Measurements from ENCODE around the gene LIX1L.
A peak's percentile ranks its signal among the peaks of the same experiment; 100 is the strongest.
"Not testable (repeated sequence)": the region's sequence is repeated elsewhere in the genome, so short reads cannot be mapped to it uniquely, and the experiment has no call there.

The LIX1L gene

DNA sequence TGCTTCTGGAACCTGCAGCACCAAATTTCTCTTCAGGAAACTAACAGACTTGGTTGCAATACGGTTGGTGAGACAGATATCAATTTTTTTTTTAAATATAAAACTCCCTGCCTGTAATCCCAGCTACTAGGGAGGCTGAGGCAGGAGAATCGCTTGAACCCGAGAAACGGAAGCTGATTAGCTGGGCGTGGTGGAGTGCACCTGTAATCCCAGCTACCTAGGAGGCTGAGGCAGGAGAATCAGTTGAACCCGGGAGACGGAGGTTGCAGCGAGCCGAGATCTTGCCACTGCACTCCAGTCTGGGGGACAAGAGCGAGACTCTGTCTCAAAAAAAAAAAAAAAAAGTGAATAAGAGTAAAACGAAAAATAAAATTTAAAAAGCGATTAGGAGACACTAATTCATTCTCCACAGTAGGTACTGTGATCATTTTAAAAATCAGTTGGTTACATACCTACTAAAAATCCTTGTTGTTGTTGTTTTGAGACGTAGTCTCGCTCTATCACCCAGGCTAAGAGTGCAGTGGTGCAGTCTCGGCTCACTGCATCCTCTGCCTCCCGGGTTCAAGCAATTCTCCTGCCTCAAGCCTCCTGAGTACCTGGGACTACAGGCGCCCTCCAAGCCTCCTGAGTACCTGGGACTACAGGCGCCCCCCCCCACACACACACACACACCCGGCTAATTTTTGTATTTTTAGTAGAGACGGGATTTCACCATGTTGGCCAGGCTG lies 29.7 kb downstream of the LIX1L start:
- peak; percentile 14 for DNase-seq

- DNase-seq, result peak; percentile 95
Measured at GRCh38 chr1:145927063-145927886, 30.5 kb downstream of the LIX1L start, which contains the start of gene RBM8A. RBM8A (minus strand) TSS chr1:145927484; CDS start chr1:145927426, 58 bp downstream.

DNA sequence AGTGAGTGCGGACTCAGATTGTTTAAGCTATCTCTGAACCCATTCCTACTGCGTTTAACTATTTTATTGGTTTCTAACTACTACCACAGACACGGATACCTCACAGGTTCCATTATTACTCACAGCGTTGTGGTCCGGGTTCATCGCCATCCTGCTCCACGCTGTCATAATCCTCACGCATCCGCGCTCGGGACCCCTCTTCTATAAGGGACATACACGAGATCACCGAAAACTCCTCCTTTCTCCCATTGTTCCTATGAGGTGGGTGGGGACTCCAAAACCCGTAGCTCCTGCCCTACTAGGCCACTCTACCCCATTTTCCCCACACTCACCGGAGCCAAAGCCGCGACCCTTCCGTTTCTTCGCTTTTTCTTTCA lies 31.1 kb downstream of the LIX1L start:
- peak; percentile 8 for DNase-seq

DNA sequence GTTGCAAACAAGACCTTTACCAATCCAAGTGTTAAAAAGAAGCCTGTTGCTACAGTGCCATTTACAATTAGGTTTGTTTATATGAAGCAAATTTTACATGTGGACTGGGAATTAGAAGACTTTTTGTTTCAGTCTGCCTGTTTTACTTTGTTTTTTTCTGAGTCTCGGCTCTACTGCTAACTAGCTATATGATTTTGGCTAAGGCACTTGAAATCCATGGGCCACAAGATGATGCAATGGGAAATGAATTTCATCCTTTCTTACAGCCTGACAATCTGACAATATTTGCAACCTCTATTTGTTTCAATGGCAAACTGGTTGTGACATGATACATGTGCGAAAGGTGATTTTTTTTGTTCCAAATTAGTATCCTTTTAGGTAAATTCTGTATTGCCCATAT lies 35.6 kb downstream of the LIX1L start:
- DNase-seq, result no peak

GRCh38 chr1:145920297-145920696 lies 37.5 kb downstream of the LIX1L start:
- not testable (repeated sequence) for DNase-seq

- DNase-seq, result peak; percentile 10
Measured at GRCh38 chr1:145918992-145919939, 38.6 kb downstream of the LIX1L start.

- DNase-seq, result peak; percentile 95
Measured at GRCh38 chr1:145918144-145918991, 39.4 kb downstream of the LIX1L start, which contains the start of gene PEX11B. PEX11B (minus strand) TSS chr1:145918717; CDS start chr1:145918688, 29 bp downstream.

DNA sequence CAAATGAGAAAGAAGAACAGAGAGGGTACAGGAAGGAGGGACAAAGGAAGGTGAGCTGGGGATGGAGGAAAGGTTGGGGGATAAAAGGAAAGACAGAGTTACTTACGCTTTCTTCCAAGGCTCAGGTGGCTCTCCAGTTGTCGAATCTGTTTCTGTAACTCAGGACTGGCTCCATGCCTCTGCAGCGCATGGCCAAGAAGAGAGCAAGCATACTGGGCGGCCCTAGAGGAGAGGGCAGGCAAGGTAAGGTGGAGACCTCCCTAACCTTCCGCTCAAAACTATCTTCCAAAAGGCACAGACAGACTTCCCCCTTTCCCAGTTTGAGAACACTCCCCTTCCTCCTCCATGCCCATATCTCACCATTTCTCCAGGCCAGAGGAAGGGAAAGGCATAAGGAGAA lies 40.2 kb downstream of the LIX1L start:
- no peak for DNase-seq

DNA sequence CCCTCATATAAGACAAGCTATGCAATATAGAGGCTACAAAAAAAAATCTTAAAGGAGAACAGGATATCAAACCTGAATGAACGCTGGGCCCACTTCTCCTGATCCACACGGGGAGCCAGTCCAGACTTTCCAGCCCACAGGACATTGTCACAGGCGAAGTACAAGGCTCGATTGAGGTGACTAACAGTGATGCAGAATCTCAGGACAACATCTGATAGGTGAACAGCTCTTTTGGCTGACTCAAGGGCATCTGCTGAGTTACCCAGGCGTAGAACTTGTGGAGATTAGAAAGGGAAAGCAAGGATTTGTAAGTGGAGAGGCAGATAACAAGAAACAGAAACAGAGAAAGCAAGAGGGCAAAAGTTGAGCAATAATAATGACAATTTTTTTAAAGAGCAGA lies 41.1 kb downstream of the LIX1L start:
- DNase-seq, result no peak

DNA sequence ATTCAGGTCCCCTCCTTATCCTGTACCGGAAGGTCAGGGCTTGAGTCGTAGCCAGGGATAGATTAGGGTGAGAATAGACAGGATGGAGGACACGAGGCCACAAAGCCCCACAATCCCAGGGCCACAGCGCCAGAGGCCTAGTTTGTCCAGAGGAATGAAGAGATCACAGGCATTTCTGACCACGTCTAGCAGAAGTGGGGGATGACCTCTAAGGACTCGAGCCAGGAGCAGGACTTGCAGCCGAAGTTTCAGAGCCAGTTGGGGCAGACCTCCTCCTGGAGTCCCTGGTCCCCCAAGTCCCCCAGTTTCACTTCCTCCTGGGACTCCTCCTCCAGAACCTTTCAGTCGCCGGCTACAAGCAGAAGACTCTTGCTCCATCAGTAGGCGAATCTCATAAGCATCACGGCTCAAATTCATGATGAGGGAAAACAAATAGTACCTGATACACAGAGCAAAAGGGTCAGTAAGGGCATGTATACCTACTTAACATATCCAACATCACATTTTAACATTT lies 45.6 kb downstream of the LIX1L start:
- DNase-seq, result no peak

DNA sequence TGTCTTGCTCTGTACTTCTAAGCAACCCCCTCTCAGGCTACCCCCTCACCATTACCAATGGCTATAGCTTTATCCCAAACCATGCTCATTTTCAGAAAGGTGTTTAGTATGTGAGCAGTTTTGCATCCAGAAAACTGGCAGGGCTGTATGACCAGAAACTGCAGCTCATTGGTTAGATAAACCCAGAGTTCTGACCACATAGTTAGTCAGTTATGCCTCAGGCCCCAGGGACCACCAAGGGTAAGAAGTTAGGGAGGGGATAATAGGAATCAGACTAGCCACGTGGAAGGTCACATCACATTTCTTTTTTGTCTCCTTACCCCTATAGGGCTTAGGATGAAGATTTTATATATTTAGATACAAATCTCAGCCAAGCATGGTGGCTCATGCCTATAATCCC lies 49.2 kb downstream of the LIX1L start:
- no peak for DNase-seq

GRCh38 chr1:145906954-145907753 lies 50.7 kb downstream of the LIX1L start:
- DNase-seq, result no peak

DNA sequence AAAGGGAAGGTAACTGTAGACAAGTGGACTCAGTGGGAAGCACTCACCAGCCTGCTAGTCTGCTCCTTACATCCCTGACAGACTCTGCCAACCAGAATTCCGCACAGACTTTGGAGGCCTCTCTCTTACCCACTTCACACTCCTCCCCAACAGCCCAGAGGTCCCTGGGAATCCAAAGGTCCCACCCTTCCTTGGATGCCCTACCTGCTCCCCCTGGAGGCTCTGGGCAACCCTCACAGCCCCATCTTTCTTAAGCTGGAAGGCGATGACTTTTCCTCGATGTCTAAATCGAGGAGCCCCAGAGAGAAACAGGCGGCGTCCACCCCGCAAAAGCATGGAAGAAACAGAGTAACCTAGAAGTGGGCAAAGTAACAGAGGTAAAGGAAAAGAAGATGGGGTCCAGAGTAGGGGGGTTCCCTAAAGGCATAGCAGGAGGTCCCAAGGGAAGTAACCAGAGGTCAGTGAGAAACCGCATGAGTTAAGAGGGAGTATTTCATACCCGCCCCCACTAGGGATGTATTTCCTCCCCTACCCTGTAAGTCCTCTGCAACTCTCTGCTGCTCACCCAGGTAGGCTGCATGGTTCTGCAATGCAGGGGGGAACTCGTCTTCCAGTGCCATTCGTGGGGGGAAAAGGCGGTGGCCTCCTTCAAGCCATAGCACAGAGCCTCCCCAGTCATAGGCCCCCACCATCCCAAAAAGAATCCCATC lies 56.4 kb downstream of the LIX1L start:
- no peak for DNase-seq

DNA sequence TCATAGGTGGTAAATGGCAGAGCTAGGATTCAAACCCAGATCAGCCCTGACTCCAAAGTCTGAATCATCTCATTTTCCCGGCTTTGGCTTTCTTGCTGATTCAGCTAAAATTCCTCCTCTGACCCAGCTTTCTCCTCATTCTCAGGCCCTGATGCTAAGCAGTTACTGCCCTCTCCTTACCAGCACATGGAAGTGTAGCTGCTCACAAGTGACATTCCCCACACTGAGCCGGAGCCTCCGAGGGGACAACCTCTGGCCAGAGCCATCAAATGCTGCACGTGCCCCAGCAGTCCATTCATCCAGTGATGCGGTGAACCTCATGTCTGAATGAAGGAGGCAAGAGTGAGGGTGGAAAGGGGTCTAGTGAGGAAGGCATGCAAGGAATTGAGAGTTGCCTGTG lies 59.1 kb downstream of the LIX1L start:
- DNase-seq, result no peak

DNA sequence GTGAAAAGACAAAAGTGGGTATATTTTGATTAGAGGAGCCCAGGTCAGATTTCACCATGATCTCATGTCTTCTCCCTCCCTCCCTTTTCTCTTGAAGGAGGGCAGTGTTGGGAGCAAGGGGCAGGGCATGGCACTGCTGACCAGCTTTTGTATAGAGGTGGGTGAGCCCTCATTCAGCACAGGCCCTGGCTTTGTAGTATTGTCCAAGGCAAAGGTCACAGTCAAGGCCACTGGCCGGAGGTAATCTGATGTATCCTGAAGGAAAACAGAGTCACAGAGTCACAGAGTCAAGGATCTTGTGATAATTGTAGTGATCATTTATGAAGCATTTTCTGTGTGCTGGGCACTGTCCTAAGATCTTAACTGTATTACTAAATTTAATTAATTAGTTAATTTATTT lies 59.8 kb downstream of the LIX1L start:
- DNase-seq, result no peak

GRCh38 chr1:145895471-145895870 lies 62.3 kb downstream of the LIX1L start:
- DNase-seq, result no peak

GRCh38 chr1:145893306-145894055 lies 64.3 kb downstream of the LIX1L start:
- DNase-seq, result no peak

DNA sequence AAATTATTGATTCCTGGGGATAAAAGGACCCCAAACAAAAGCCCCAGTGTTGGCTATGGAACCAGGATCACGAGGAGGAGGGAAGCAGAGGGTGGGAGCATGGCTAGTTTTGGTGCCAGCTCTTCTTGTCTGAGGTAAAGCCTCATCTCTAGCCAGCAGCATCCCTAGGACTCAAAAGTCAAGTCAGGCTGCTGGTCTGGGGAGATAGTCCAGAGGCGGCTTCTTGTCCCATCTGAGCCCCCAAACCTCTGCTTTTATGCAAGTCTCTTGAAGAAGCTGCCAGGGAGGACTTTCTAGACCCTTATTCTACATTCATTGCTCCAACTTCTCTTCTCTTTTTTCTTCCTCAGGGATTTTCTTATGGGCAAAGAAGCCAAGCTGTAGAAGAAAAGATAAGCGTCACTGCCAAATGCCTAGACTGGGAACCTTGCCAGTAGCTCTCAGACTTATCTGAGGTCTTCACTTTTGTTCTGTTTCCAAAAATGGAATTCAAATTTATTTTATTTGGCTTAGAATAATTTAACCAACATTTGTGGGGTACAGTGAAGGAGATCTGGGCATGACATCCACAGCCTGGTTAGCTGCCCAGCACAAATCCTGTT lies 65.2 kb downstream of the LIX1L start:
- no peak for DNase-seq
